AG10803 (cell line): ENCODE data around the gene RTRAF.
A peak's percentile ranks its signal among the peaks of the same experiment; 100 is the strongest.

ENCODE experiments used
- DNase-seq: peaks from one replicate; pipeline ENCODE4 v3.0.0; 2010; ENCODE audit warnings: low read depth
- H3K4me3 ChIP-seq: 2 replicates; pipeline ENCODE4 v1.5.1; 2011; ENCODE audit warnings: mild to moderate bottlenecking, low read length, control low read depth
- CTCF ChIP-seq: conservative IDR thresholded peaks from 2 replicates; pipeline ENCODE4 v1.5.1; 2011; ENCODE audit warnings: mild to moderate bottlenecking, low read length, control low read depth, inconsistent platforms

The RTRAF gene

GRCh38 chr14:52011523-52011922 is 22.2 kb downstream of the RTRAF start:
- H3K4me3 ChIP-seq = no peak overlapping the region
- no peak for TF ChIP-seq CTCF
- no peak for DNase-seq

GRCh38 chr14:52012635-52013034 is 23.3 kb downstream of the RTRAF start:
- no peak overlapping the region for H3K4me3 ChIP-seq
- no peak for TF ChIP-seq CTCF
- peak; percentile 51 for DNase-seq

GRCh38 chr14:52013984-52014600 is 24.7 kb downstream of the RTRAF start:
- DNase-seq = no peak
- TF ChIP-seq CTCF = no peak; the same call in 1 of the 2 replicates
- H3K4me3 ChIP-seq = no peak overlapping the region

DNA sequence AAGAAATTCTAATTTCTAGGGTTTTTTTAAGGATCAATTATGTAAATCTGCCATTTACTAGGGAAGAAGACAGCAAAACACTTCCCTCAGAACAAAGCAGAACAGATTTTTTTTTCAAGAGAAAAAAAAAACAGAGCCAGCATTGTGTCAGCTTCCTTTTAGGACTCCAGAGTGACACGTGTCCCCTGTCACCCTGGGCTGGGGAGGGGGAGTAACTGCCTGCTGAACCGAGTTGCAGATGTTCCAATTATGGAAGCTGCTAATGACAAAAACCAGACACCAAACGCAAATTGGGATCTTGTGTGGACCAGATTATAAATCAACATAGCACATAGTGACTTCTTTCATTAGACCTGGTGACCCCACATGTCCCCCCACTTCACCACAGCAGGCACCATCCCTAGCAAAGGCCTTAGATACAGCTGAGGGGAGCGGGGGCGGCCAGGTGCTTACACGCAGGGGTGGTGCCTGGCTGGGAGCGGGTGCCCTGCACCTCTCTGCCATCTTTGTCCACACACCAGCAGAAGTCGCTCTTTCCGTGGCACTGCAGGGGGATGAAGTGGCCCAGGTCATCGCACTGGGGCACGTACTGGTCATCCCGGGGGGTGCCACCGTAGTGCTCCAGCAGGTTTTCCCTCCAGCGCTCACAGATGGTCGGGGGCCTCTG is 25.4 kb downstream of the RTRAF start:
- DNase-seq = no peak
- H3K4me3 ChIP-seq = no peak overlapping the region
- TF ChIP-seq CTCF = no peak

GRCh38 chr14:52015411-52016030 is 26.2 kb downstream of the RTRAF start:
- no peak for DNase-seq
- TF ChIP-seq CTCF = peak; percentile 49
- H3K4me3 ChIP-seq = no peak overlapping the region

DNA sequence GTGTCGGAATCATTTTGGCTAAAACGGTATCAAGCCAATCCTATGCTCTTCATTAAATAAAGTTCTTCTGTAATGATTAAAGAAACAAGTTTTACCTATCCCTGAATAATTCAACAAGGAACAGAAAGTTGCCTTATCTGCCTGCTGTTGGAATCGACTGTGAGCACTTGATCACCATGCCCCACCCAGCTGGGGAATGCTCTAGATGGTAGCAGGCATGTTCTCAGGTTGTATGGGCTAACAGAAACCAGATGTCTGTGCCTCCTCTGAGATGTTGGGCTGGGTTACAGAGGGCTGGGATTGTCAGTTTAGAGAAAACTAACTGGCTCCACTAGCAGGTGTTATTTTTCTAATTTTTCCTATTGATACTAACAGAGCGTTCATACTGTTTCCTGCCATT is 28.9 kb downstream of the RTRAF start:
- H3K4me3 ChIP-seq = no peak overlapping the region
- no peak for TF ChIP-seq CTCF
- DNase-seq = no peak

- no peak for DNase-seq
- TF ChIP-seq CTCF = no peak
- no peak overlapping the region for H3K4me3 ChIP-seq
These were observed 29.6 kb downstream of the RTRAF start for GRCh38 chr14:52018970-52019369.
